HPDE6-E6E7 (cell line): ENCODE measurements around the gene MAB21L3.
A peak's percentile ranks its signal among the peaks of the same experiment; 100 is the strongest.

Source experiments
- DNase-seq: peaks from one replicate; pipeline ENCODE4 v3.0.0; 2011; ENCODE audit warnings: missing footprints; ENCODE audit errors: extremely low spot score

The MAB21L3 gene

GRCh38 chr1:116111524-116112021 lies 374 bp downstream of the MAB21L3 start:
- DNase-seq: no peak

GRCh38 chr1:116112388-116113140 lies 1.4 kb downstream of the MAB21L3 start:
- DNase-seq: no peak

GRCh38 chr1:116113615-116114014 lies 2.4 kb downstream of the MAB21L3 start:
- no peak for DNase-seq

GRCh38 chr1:116115476-116116439 lies 4.6 kb downstream of the MAB21L3 start:
- DNase-seq: peak; percentile 35

- no peak for DNase-seq
Measured at GRCh38 chr1:116118471-116118870, 7.3 kb downstream of the MAB21L3 start.

GRCh38 chr1:116119876-116120275 lies 8.7 kb downstream of the MAB21L3 start:
- DNase-seq: no peak

- DNase-seq: peak; percentile 48
Measured at GRCh38 chr1:116122955-116123757, 12.0 kb downstream of the MAB21L3 start.

GRCh38 chr1:116123837-116124533 lies 12.8 kb downstream of the MAB21L3 start:
- DNase-seq: no peak

- no peak for DNase-seq
Measured at GRCh38 chr1:116125758-116126157, 14.6 kb downstream of the MAB21L3 start.

- DNase-seq: no peak
Measured at GRCh38 chr1:116126281-116126680, 15.1 kb downstream of the MAB21L3 start.

- DNase-seq: no peak
Measured at GRCh38 chr1:116127123-116127847, 16.1 kb downstream of the MAB21L3 start.

- no peak for DNase-seq
Measured at GRCh38 chr1:116127848-116128540, 16.8 kb downstream of the MAB21L3 start.

GRCh38 chr1:116128664-116129063 lies 17.5 kb downstream of the MAB21L3 start:
- no peak for DNase-seq

- no peak for DNase-seq
Measured at GRCh38 chr1:116129537-116129936, 18.3 kb downstream of the MAB21L3 start.

- no peak for DNase-seq
Measured at GRCh38 chr1:116130356-116130755, 19.2 kb downstream of the MAB21L3 start.

GRCh38 chr1:116131170-116131569 lies 20.0 kb downstream of the MAB21L3 start:
- DNase-seq: no peak

GRCh38 chr1:116131866-116132605 lies 20.8 kb downstream of the MAB21L3 start:
- DNase-seq: peak; percentile 66

- no peak for DNase-seq
Measured at GRCh38 chr1:116133696-116134475, 22.7 kb downstream of the MAB21L3 start.
